Mesendoderm (in vitro differentiated cells): ENCODE data around the gene AK8.

Source experiments
- DNase-seq: peaks from one replicate; pipeline ENCODE4 v3.0.0; 2013
- H2AK5ac ChIP-seq: 2 replicates; pipeline ENCODE4 v1.6.1; 2013; ENCODE audit warnings: low read length, inconsistent platforms
- H2BK120ac ChIP-seq: 2 replicates; pipeline ENCODE4 v1.6.1; 2013; ENCODE audit warnings: low read depth, mild to moderate bottlenecking, low read length, moderate library complexity, mixed read lengths
- H2BK15ac ChIP-seq: replicated peaks from 2 replicates; pipeline ENCODE4 v1.6.1; 2013; ENCODE audit warnings: low read depth, mild to moderate bottlenecking, moderate library complexity
- H2BK5ac ChIP-seq: 2 replicates; pipeline ENCODE4 v1.6.1; 2013; ENCODE audit warnings: low read length, inconsistent platforms
- H3K18ac ChIP-seq: 2 replicates; pipeline ENCODE4 v1.6.1; 2013; ENCODE audit warnings: mild to moderate bottlenecking, low read length, mixed read lengths
- H3K23ac ChIP-seq: one replicate; pipeline ENCODE4 v1.6.1; 2013; ENCODE audit warnings: low read length
- H3K27ac ChIP-seq: 2 replicates; pipeline ENCODE4 v1.5.1; 2013; ENCODE audit warnings: low read depth, mild to moderate bottlenecking, inconsistent platforms, low read length, moderate library complexity
- H3K27me3 ChIP-seq: 2 replicates; pipeline ENCODE4 v1.6.1; 2013; ENCODE audit warnings: low read length, control low read depth, mild to moderate bottlenecking, inconsistent platforms; ENCODE audit not compliant: insufficient read depth, poor library complexity
- H3K36me3 ChIP-seq: 2 replicates; pipeline ENCODE4 v1.6.1; 2013; ENCODE audit warnings: low read length, inconsistent platforms; ENCODE audit not compliant: control insufficient read depth, insufficient read depth
- H3K4ac ChIP-seq: one replicate; pipeline ENCODE4 v1.6.1; 2013; ENCODE audit warnings: low read depth, mild to moderate bottlenecking, low read length, moderate library complexity
- H3K4me1 ChIP-seq: 2 replicates; pipeline ENCODE4 v1.6.1; 2013; ENCODE audit warnings: low read depth, low read length, inconsistent platforms; ENCODE audit not compliant: control insufficient read depth
- H3K4me2 ChIP-seq: 2 replicates; pipeline ENCODE4 v1.6.1; 2013; ENCODE audit warnings: low read length
- H3K4me3 ChIP-seq: 2 replicates; pipeline ENCODE4 v1.5.1; 2013; ENCODE audit warnings: mild to moderate bottlenecking, low read length
- H3K56ac ChIP-seq: one replicate; pipeline ENCODE4 v1.6.1; 2013; ENCODE audit warnings: low read length
- H3K79me1 ChIP-seq: 2 replicates; pipeline ENCODE4 v1.6.1; 2013; ENCODE audit warnings: low read length, inconsistent platforms
- H3K79me2 ChIP-seq: 2 replicates; pipeline ENCODE4 v1.6.1; 2013; ENCODE audit warnings: mild to moderate bottlenecking, low read length; ENCODE audit not compliant: control insufficient read depth, insufficient read depth
- H3K9ac ChIP-seq: 2 replicates; pipeline ENCODE4 v1.6.1; 2013; ENCODE audit warnings: low read length, inconsistent platforms
- H4K5ac ChIP-seq: one replicate; pipeline ENCODE4 v1.6.1; 2013; ENCODE audit warnings: low read length
- H4K8ac ChIP-seq: one replicate; pipeline ENCODE4 v1.6.1; 2013; ENCODE audit warnings: low read depth, mild to moderate bottlenecking, control low read depth, low read length, moderate library complexity
- WGBS: extraction: QIAGEN DNeasy Blood & Tissue Kit; methylation state at CpG from one replicate; pipeline ENCODE4 v1.1.7; 2013; ENCODE audit warnings: low lambda C conversion rate, missing lambda C conversion rate; ENCODE audit not compliant: insufficient coverage; ENCODE audit errors: extremely low coverage; 5-methylcytosine and 5-hydroxymethylcytosine counted together

AK8 gene

DNA sequence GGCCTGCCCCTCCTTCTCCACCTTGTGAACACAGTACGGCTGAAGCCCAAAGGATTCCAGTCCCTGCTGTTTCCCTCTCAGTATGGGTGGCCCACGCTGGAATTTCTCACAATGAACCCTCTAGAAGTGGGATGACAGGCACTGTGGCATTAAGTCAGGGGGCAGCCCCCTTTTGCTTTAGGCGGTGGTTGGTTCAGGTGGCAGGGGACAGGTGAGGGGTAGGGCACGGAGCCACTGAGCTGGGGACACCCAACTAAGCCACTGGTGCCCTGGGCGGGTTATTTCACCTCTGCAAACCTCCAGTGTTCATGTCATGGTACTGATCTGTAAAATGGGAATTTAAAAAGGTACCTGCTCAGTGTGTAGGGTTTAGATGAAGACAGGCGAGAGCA, 8.2 kb upstream of the AK8 start:
- H3K79me2 ChIP-seq = no peaks in the 10 kb centered on the region
- no peaks in the 10 kb centered on the region for H3K27me3 ChIP-seq
- no peak overlapping the region for H3K4me2 ChIP-seq
- no peak overlapping the region for H2BK5ac ChIP-seq
- no peak overlapping the region for H2AK5ac ChIP-seq
- no peak overlapping the region for H3K27ac ChIP-seq
- H4K5ac ChIP-seq = no peak overlapping the region
- no peaks in the 10 kb centered on the region for H3K36me3 ChIP-seq
- no peak overlapping the region for H2BK120ac ChIP-seq
- no peak overlapping the region for H4K8ac ChIP-seq
- no CpG with 5 or more reads among the region's 6 CpGs for WGBS
- H3K4me1 ChIP-seq = no peaks in the 10 kb centered on the region
- H3K9ac ChIP-seq = no peak overlapping the region
- no peak overlapping the region for H3K23ac ChIP-seq
- no peak overlapping the region for H3K4me3 ChIP-seq
- no peak overlapping the region for H3K18ac ChIP-seq
- no peak overlapping the region for H3K4ac ChIP-seq
- H3K56ac ChIP-seq = no peak overlapping the region
- no peak overlapping the region for H2BK15ac ChIP-seq
- no peak for DNase-seq
- H3K79me1 ChIP-seq = no peaks in the 10 kb centered on the region

DNA sequence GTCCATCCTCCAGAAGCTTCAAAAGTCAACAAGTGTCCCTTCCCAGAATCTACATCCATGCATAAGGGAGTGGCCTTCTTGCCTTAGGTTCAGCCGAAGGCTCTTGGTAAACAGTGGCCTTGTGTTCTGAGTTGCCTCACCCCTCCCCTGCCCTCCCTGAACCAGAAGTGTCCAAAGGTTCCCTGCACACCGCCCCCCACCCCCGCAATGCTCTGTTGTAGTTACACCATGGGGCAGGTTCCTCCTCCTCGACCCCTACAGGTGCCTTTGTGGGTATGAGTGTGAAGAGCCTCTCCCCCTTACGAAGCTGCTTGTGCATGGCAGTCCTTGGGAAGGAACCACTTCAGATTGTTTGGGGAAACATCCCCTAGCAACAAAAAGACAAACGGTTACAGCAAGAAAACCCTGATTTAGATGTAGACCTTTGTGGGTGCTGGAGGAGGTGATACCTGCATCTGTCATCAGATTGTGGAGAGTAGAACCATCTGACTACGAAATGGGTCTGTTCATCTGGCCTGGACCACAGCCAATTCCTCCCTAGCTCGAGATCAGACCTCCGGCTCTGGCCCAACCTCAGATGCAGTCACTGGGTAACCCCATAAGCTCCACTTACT, 7.7 kb upstream of the AK8 start:
- Histone ChIP-seq H3K27ac (no peak overlapping the region), H3K36me3 (no peaks in the 10 kb centered on the region), H2AK5ac (no peak overlapping the region), H2BK5ac (no peak overlapping the region), H4K5ac (no peak overlapping the region), H3K56ac (no peak overlapping the region), H3K79me1 (no peaks in the 10 kb centered on the region), H2BK15ac (no peak overlapping the region), H3K4ac (no peak overlapping the region), H3K18ac (no peak overlapping the region), H4K8ac (no peak overlapping the region), H2BK120ac (no peak overlapping the region), H3K9ac (no peak overlapping the region), H3K27me3 (no peaks in the 10 kb centered on the region), H3K4me1 (no peaks in the 10 kb centered on the region), H3K4me3 (no peak overlapping the region), H3K79me2 (no peaks in the 10 kb centered on the region), H3K23ac (no peak overlapping the region), H3K4me2 (no peak overlapping the region)
- WGBS = no CpG with 5 or more reads among the region's 9 CpGs
- no peak for DNase-seq

DNA sequence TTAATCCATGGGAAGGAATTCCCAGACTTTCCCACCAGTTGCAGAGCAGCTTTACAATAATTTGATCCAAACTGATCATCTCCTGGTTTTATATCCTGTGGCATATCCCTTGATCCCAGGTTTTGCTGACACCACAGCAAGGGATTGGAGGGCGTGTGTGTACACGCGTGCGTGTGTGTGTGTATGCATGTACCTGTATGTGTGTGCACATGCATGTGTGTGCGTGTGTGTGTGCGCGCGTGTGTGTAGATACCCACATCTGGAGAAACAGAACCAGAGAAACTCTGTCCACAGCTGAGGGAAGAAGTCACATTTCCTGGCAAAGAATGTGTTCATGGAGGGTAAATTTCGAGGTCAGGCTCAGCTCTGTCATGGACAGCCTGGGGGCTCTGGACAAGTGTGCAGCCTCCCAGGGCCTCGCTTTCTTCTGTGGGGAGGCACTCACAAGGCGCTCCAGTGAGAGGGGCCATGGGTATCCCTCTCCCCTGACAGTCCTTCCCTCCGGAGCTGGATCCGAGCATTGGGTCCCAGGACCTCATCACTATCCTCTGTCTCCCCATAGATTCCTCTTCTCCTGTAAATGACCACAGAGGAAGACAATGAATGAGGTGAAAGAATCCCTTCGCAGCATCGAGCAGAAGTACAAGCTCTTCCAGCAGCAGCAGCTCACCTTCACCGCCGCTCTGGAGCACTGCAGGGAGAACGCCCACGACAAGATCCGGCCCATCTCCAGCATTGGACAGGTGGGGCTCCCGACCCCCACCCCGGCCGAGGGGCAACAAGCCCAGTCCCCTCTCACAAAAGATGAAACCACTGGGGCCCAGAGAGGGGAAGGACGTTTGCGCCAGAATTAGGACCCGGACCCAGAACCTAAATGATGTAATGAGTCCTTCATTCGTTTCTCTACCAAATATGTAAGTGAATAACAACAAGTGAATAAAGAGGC, 5.5 kb upstream of the AK8 start:
- H3K18ac ChIP-seq = no peak overlapping the region
- no peak overlapping the region for H3K4ac ChIP-seq
- no peak overlapping the region for H4K8ac ChIP-seq
- no peaks in the 10 kb centered on the region for H3K79me2 ChIP-seq
- H3K27ac ChIP-seq = no peak overlapping the region
- no peak overlapping the region for H2BK5ac ChIP-seq
- H3K4me3 ChIP-seq = no peak overlapping the region
- no peaks in the 10 kb centered on the region for H3K4me1 ChIP-seq
- no peak overlapping the region for H3K23ac ChIP-seq
- H3K36me3 ChIP-seq = no peaks in the 10 kb centered on the region
- no peak overlapping the region for H4K5ac ChIP-seq
- H3K56ac ChIP-seq = no peak overlapping the region
- no peak overlapping the region for H3K9ac ChIP-seq
- no peaks in the 10 kb centered on the region for H3K27me3 ChIP-seq
- H2BK15ac ChIP-seq = no peak overlapping the region
- no peak overlapping the region for H2AK5ac ChIP-seq
- no CpG with 5 or more reads among the region's 27 CpGs for WGBS
- no peak overlapping the region for H3K4me2 ChIP-seq
- H2BK120ac ChIP-seq = no peak overlapping the region
- no peak for DNase-seq
- H3K79me1 ChIP-seq = no peaks in the 10 kb centered on the region

DNA sequence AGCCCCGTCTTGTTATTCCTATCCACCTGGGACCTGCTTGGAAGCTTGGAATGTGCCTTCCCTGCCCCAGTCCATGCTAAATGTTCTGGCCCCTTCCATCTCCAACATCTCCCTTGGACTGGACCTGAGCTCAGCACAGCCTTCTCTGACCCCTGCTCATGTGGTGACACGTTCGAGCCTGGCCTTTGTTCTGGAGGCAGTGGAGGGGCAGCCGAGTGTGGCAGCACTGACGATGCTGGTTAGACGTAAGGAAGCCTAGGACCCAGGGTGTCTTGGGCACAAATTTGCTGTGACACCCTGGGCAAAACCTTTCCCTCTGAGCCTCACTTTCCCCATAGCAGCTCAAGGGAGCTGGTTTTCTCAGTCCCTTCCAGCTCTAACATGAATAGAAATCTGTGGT, 4.5 kb upstream of the AK8 start:
- Histone ChIP-seq H3K4ac (no peak overlapping the region), H3K4me3 (no peak overlapping the region), H4K8ac (no peak overlapping the region), H2BK5ac (no peak overlapping the region), H3K23ac (no peak overlapping the region), H2BK15ac (no peak overlapping the region), H2AK5ac (no peak overlapping the region), H3K79me2 (no peaks in the 10 kb centered on the region), H3K4me2 (no peak overlapping the region), H3K4me1 (no peaks in the 10 kb centered on the region), H4K5ac (no peak overlapping the region), H2BK120ac (no peak overlapping the region), H3K18ac (no peak overlapping the region), H3K9ac (no peak overlapping the region), H3K79me1 (no peaks in the 10 kb centered on the region), H3K27ac (no peak overlapping the region), H3K56ac (no peak overlapping the region), H3K27me3 (no peaks in the 10 kb centered on the region), H3K36me3 (no peaks in the 10 kb centered on the region)
- no CpG with 5 or more reads among the region's 6 CpGs for WGBS
- no peak for DNase-seq

DNA sequence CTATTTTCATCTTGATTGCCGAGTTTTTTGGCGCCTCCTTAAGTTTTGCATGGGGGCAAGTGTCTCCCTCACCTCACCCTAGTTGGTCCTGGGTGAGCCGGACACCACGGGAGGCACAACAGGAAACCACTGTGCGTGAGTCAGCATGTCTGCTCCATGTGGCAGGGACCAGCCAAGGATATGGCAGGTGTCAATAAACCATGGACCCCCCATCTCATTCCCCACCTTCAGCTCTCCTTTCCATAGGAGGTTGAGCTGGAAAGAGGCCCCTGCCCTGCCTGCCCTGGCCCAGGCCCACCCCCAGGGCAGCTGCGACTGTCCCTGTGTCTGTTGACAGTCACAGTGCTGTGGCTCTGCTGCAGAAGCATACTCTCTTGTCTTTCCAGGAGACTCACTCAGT, 3.7 kb upstream of the AK8 start:
- Histone ChIP-seq H3K4ac (no peak overlapping the region), H2BK5ac (no peak overlapping the region), H3K79me1 (no peaks in the 10 kb centered on the region), H3K27ac (no peak overlapping the region), H3K36me3 (no peaks in the 10 kb centered on the region), H4K5ac (no peak overlapping the region), H4K8ac (no peak overlapping the region), H3K23ac (no peak overlapping the region), H2AK5ac (no peak overlapping the region), H3K27me3 (no peaks in the 10 kb centered on the region), H3K4me3 (no peak overlapping the region), H3K4me1 (no peaks in the 10 kb centered on the region), H3K79me2 (no peaks in the 10 kb centered on the region), H2BK15ac (no peak overlapping the region), H3K9ac (no peak overlapping the region), H3K56ac (no peak overlapping the region), H3K4me2 (no peak overlapping the region), H3K18ac (no peak overlapping the region), H2BK120ac (no peak overlapping the region)
- WGBS = no CpG with 5 or more reads among the region's 6 CpGs
- DNase-seq = no peak
